ENCODE data around the gene DEGS2.

The DEGS2 gene

DNA sequence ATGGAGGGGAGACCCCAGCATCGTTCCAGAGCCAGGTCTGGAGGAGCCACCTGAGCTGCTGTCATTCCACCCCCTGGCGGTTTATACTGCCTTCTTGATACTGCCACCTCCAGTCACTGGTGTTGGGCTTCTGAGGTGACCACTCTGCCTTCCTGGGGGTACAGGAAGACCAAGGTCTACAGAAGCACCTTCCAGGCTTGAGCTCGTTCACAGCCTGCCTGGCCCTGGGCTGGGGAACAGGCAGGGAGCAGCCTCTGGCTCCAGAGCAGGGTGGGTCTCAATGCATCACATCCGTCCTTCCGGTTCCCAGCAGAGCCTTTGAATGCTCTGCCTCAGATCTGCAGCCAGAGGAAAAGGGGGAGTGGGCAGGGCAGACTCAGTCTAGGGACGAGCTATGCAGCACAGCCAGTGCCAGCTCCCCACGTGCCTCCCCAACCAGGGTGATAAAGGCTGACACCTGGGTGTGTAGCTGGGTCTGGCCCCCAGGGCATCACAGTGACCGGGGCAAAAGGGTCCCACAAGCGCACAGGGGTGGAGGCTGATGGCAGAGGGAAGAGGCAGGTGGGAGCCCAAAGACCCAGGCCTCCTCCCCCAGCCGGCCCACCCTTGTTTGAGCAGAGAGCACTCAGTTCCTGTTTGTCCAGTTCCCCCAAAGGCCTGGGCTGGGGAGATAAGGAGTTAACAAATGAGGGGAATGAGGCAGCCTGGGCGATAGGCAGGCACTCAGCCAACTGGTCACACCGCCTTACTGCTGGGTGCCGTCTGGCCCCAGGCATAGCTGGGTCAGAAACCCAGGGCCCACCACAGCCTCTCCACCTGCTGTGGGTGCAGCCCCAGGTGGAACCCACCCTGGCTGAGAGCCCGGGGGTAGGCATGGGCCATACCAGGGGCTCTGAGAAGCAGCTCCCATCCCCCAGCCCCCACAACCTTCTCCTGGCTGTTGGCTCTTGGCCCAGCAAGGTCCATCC is 17.1 kb downstream of the DEGS2 start:
- H3K4me1 ChIP-seq (ENCODE audit: insufficient read depth, low read length, poor library complexity, severe bottlenecking) = no peaks in the 10 kb centered on the region

GRCh38 chr14:100141098-100141497 is 18.3 kb downstream of the DEGS2 start:
- TF ChIP-seq CTCF (conservative IDR thresholded peaks at IDR 0.05; ENCODE audit: low read length) (no peak), EZH2phosphoT487 (IDR thresholded peaks at IDR 0.05; ENCODE audit: borderline replicate concordance) (no peak)
- no peak overlapping the region for H3K9ac ChIP-seq (ENCODE audit: low read depth, low read length, poor library complexity, severe bottlenecking)
- H3K27me3 ChIP-seq (ENCODE audit: insufficient read depth, low read length, poor library complexity, severe bottlenecking) = no peaks in the 10 kb centered on the region
- no peaks in the 10 kb centered on the region for H3K4me1 ChIP-seq (ENCODE audit: insufficient read depth, low read length, poor library complexity, severe bottlenecking)
- no peak overlapping the region for H3K4me2 ChIP-seq (ENCODE audit: low read depth, low read length, poor library complexity, severe bottlenecking)
- H2AFZ ChIP-seq (ENCODE audit: low read length) = no peak overlapping the region
- peaks cover 65% of the 10 kb centered on the region; the same call in 1 of the 2 replicates for H3K36me3 ChIP-seq (ENCODE audit: insufficient read depth, low read length)
- H4K20me1 ChIP-seq (ENCODE audit: insufficient read depth, low read length, poor library complexity, severe bottlenecking) = no peaks in the 10 kb centered on the region
- H3K4me3 ChIP-seq (ENCODE audit: low read length, poor library complexity, severe bottlenecking) = no peak overlapping the region
- no peaks in the 10 kb centered on the region for H3K79me2 ChIP-seq (ENCODE audit: insufficient read depth, low read length)
- no peaks in the 10 kb centered on the region for H3K9me3 ChIP-seq (ENCODE audit: insufficient read depth, low read depth, low read length)
- 0 out of 2 replicates have a peak, but pooled peaks cover 2% of the 10 kb centered on the region for H3F3A ChIP-seq (ENCODE audit: low read depth)
- H3K9me2 ChIP-seq (replicated peaks; ENCODE audit: low read depth, low read length) = no peaks in the 10 kb centered on the region

More for the DNA sequence above, 17.1 kb downstream of the DEGS2 start:
- H3K36me3 ChIP-seq (ENCODE audit: insufficient read depth, low read length) = peaks cover 52% of the 10 kb centered on the region; the same call in 1 of the 2 replicates
- TF ChIP-seq CTCF (conservative IDR thresholded peaks at IDR 0.05; ENCODE audit: low read length) (no peak), EZH2phosphoT487 (IDR thresholded peaks at IDR 0.05; ENCODE audit: borderline replicate concordance) (no peak)
- no peak overlapping the region for H2AFZ ChIP-seq (ENCODE audit: low read length)
- H3K27me3 ChIP-seq (ENCODE audit: insufficient read depth, low read length, poor library complexity, severe bottlenecking) = no peaks in the 10 kb centered on the region
- no peaks in the 10 kb centered on the region for H3K9me2 ChIP-seq (replicated peaks; ENCODE audit: low read depth, low read length)
- H3K4me3 ChIP-seq (ENCODE audit: low read length, poor library complexity, severe bottlenecking) = no peak overlapping the region
- H4K20me1 ChIP-seq (ENCODE audit: insufficient read depth, low read length, poor library complexity, severe bottlenecking) = no peaks in the 10 kb centered on the region
- H3K4me2 ChIP-seq (ENCODE audit: low read depth, low read length, poor library complexity, severe bottlenecking) = no peak overlapping the region
- no peaks in the 10 kb centered on the region for H3K79me2 ChIP-seq (ENCODE audit: insufficient read depth, low read length)
- H3K9me3 ChIP-seq (ENCODE audit: insufficient read depth, low read depth, low read length) = no peaks in the 10 kb centered on the region
- H3K9ac ChIP-seq (ENCODE audit: low read depth, low read length, poor library complexity, severe bottlenecking) = no peak overlapping the region
- 0 out of 2 replicates have a peak, but pooled peaks cover 2% of the 10 kb centered on the region for H3F3A ChIP-seq (ENCODE audit: low read depth)

DNA sequence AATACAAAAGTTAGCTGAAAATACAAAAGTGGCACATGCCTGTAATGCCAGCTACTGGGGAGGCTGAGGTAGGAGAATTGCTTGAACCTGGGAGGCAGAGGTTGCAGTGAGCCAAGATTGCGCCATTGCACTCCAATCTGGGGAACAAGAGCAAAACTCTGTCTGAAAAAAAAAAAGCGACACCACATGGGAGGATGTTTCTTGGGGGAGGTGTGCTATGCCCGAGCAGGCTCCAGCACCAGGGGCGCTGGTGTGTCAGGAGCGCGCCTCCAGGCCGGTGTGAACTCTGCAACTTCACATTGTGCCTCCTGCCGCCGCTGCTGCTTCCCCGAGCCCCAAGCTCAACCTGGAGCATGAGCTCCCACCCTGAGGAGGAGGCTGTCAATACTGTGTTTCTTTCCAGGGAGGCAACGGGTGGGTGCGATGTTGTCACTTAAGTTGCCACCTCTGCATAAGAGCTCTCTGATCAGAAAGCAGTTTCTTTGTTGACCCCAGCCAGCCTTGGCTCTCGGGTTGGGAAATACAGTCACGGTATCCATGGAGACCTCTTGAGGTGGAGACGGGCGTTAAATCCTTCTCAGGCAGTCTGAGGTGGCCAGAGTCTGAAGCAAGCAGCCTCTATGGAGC is 18.9 kb downstream of the DEGS2 start:
- 0 out of 2 replicates have a peak, but pooled peaks cover 2% of the 10 kb centered on the region for H3F3A ChIP-seq (ENCODE audit: low read depth)
- H3K4me1 ChIP-seq (ENCODE audit: insufficient read depth, low read length, poor library complexity, severe bottlenecking) = no peaks in the 10 kb centered on the region
- H2AFZ ChIP-seq (ENCODE audit: low read length) = no peak overlapping the region
- H3K4me2 ChIP-seq (ENCODE audit: low read depth, low read length, poor library complexity, severe bottlenecking) = no peak overlapping the region
- H3K4me3 ChIP-seq (ENCODE audit: low read length, poor library complexity, severe bottlenecking) = no peak overlapping the region
- no peaks in the 10 kb centered on the region for H3K9me3 ChIP-seq (ENCODE audit: insufficient read depth, low read depth, low read length)
- no peak overlapping the region for H3K9ac ChIP-seq (ENCODE audit: low read depth, low read length, poor library complexity, severe bottlenecking)
- no peaks in the 10 kb centered on the region for H3K79me2 ChIP-seq (ENCODE audit: insufficient read depth, low read length)
- no peak for TF ChIP-seq EZH2phosphoT487 (IDR thresholded peaks at IDR 0.05; ENCODE audit: borderline replicate concordance)
- TF ChIP-seq CTCF (conservative IDR thresholded peaks at IDR 0.05; ENCODE audit: low read length) = no peak
- H3K27me3 ChIP-seq (ENCODE audit: insufficient read depth, low read length, poor library complexity, severe bottlenecking) = no peaks in the 10 kb centered on the region
- H3K36me3 ChIP-seq (ENCODE audit: insufficient read depth, low read length) = peaks cover 70% of the 10 kb centered on the region; the same call in 1 of the 2 replicates
- no peaks in the 10 kb centered on the region for H3K9me2 ChIP-seq (replicated peaks; ENCODE audit: low read depth, low read length)
- H4K20me1 ChIP-seq (ENCODE audit: insufficient read depth, low read length, poor library complexity, severe bottlenecking) = no peaks in the 10 kb centered on the region
